K562 (cell line): ENCODE results near the gene ALG9. TPM values are rescaled to one million over a fixed set of nuclear protein-coding genes. Genes with fewer than 3 reads are reported as not detected.

Source experiments
- ATAC-seq: fragments of 200-7000 bp; cut with Tn5 transposase; 3 replicates; pipeline ENCODE4 v1.9.1; 2020; ENCODE audit warnings: moderate library complexity
- BruUV-seq: library from RNA; stranded (reverse); fragments of 400-500 nt; replicated peaks from 2 replicates; lab custom pipeline; 2021; lab: Mats Ljungman, UMichigan
- CTCF ChIA-PET: fragments of 300-600 bp; formaldehyde crosslinking; extraction: SDS; loops from one replicate; lab custom pipeline; 2021; ENCODE audit warnings: low intra/inter-chr PET ratio; lab: Yijun Ruan, JAX
- POLR2A ChIA-PET: fragments of 300-600, 350-650 bp; sonication (Branson Sonifier 250); formaldehyde crosslinking; extraction: SDS; loops from one replicate; lab custom pipeline; 2021; ENCODE audit warnings: antibody characterized with exemption, inconsistent platforms; lab: Yijun Ruan, JAX
- DNase-seq, 4 experiments: peaks; one replicate each; pipeline versions ENCODE4 v3.0.0 to v3.0.0-alpha.2; 2011 to 2018; ENCODE audit warnings: low spot score in 3 of 4, mixed read lengths in 3 of 4; ENCODE audit errors: extremely low read depth in 1 of 4
- FAIRE-seq: peaks from 2 replicates; lab custom pipeline; 2011; peaks lifted over from hg19 to GRCh38; lab: Jason Lieb, UNC
- H2AFZ ChIP-seq: 2 replicates; pipeline ENCODE4 v1.6.0; 2011; ENCODE audit warnings: low read depth, low read length, control low read depth, inconsistent platforms
- H3K27ac ChIP-seq: fragments of 200-600 bp; 3 replicates; pipeline ENCODE4 v1.8.0; 2011; ENCODE audit warnings: low read depth, mild to moderate bottlenecking, control low read depth, inconsistent platforms, low read length, moderate library complexity, mixed read lengths; ENCODE audit errors: extremely low read depth
- H3K27me3 ChIP-seq, 2 experiments: fragments of 300-600 bp in 1 of 2; 2 replicates in 1 of 2; 3 replicates in 1 of 2; pipeline versions ENCODE4 v1.6.0 to v1.8.0; 2011; ENCODE audit warnings: inconsistent platforms in 2 of 2, low read length in 2 of 2, mild to moderate bottlenecking in 1 of 2, mixed read lengths in 1 of 2, moderate library complexity in 1 of 2; ENCODE audit not compliant: control insufficient read depth in 2 of 2, insufficient read depth in 2 of 2
- H3K36me3 ChIP-seq: fragments of 300-600 bp; 3 replicates; pipeline ENCODE4 v1.8.0; 2011; ENCODE audit warnings: mild to moderate bottlenecking, low read length, inconsistent platforms; ENCODE audit not compliant: control insufficient read depth, insufficient read depth
- H3K4me1 ChIP-seq, 2 experiments: fragments of 200-600 bp in 1 of 2; replicated peaks in 1 of 2; 2 replicates in 1 of 2; 3 replicates in 1 of 2; pipeline versions ENCODE4 v1.5.1 to v1.8.0; 2011; ENCODE audit warnings: inconsistent platforms in 2 of 2, low read length in 2 of 2, mild to moderate bottlenecking in 1 of 2, mixed read lengths in 1 of 2, moderate library complexity in 1 of 2; ENCODE audit not compliant: control insufficient read depth in 2 of 2, insufficient read depth in 2 of 2
- H3K4me2 ChIP-seq: 2 replicates; pipeline ENCODE4 v1.6.1; 2011; ENCODE audit warnings: low read length, control low read depth, inconsistent platforms, mixed read lengths; ENCODE audit not compliant: insufficient read depth
- H3K4me3 ChIP-seq: fragments of 200-600 bp; sonication (generic), shearing (Covaris generic); 2 replicates; pipeline ENCODE4 v1.5.1; 2016; ENCODE audit warnings: control low read depth, inconsistent platforms
- H3K79me2 ChIP-seq: fragments of 200-600 bp; 3 replicates; pipeline ENCODE4 v1.8.0; 2011; ENCODE audit warnings: low read length, inconsistent platforms; ENCODE audit not compliant: control insufficient read depth, insufficient read depth
- H3K9ac ChIP-seq, 2 experiments: 2 replicates each; pipeline versions ENCODE4 v1.6.0 to v1.6.1; 2011; ENCODE audit warnings: low read depth in 2 of 2, low read length in 2 of 2, control low read depth in 1 of 2, inconsistent platforms in 1 of 2, mild to moderate bottlenecking in 1 of 2, mixed read lengths in 1 of 2; ENCODE audit not compliant: insufficient read depth in 1 of 2
- H3K9me1 ChIP-seq: one replicate; pipeline ENCODE4 v1.6.0; 2011; ENCODE audit warnings: inconsistent platforms, mild to moderate bottlenecking, low read length, moderate library complexity; ENCODE audit not compliant: control insufficient read depth, insufficient read depth
- H3K9me3 ChIP-seq: replicated peaks from 2 replicates; pipeline ENCODE4 v1.5.1; 2011; ENCODE audit warnings: low read depth, low read length, inconsistent platforms; ENCODE audit not compliant: control insufficient read depth, insufficient read depth
- H4K20me1 ChIP-seq: replicated peaks from 2 replicates; pipeline ENCODE4 v1.6.1; 2011; ENCODE audit warnings: low read length, inconsistent platforms, mixed read lengths; ENCODE audit not compliant: control insufficient read depth, insufficient read depth
- CTCF ChIP-seq, 3 experiments: IDR thresholded peaks in 2 of 3; conservative IDR thresholded peaks in 1 of 3; 2 replicates each; pipeline ENCODE4 v1.5.1; 2011 to 2012; ENCODE audit warnings: low read length in 3 of 3, mild to moderate bottlenecking in 3 of 3, control low read depth in 2 of 3, improper control_type of control experiment in 1 of 3, inconsistent platforms in 1 of 3, low read depth in 1 of 3, mixed read lengths in 1 of 3, moderate library complexity in 1 of 3; ENCODE audit not compliant: insufficient read depth in 2 of 3
- FOXK1 ChIP-seq: sonication (generic); formaldehyde crosslinking; IDR thresholded peaks from 2 replicates; pipeline ENCODE4 v1.8.0; 2022; ENCODE audit warnings: missing genetic modification reagents, mild to moderate bottlenecking, borderline replicate concordance
- PHB2 ChIP-seq: fragments of 450-650 bp; IDR thresholded peaks from 2 replicates; pipeline ENCODE4 v1.6.1; 2017; ENCODE audit warnings: low read depth
- THRAP3 ChIP-seq: fragments of 450-650 bp; IDR thresholded peaks from 2 replicates; pipeline ENCODE4 v1.6.1; 2016; ENCODE audit warnings: mild to moderate bottlenecking, inconsistent platforms, borderline replicate concordance
- ZNF146 ChIP-seq: IDR thresholded peaks from one replicate; pipeline ENCODE4 v1.6.1; 2018; ENCODE audit warnings: missing compliant biosample characterization; ENCODE audit not compliant: unreplicated experiment
- whole genome bisulfite sequencing: fragments of 100-300 bp; shearing (Covaris generic); methylation state at CpG from one replicate; pipeline ENCODE4 v1.1.6; 2016; ENCODE audit warnings: low coverage, mixed read lengths; ENCODE audit not compliant: insufficient coverage; ENCODE audit errors: missing lambda C conversion rate; 5-methylcytosine and 5-hydroxymethylcytosine counted together
- in situ Hi-C: fragments of 300-500 bp; cut with MboI; formaldehyde crosslinking; loops from 4 replicates; pipeline ENCODE4 v1.15.0; 2018; ENCODE audit warnings: inconsistent platforms, mixed read lengths
- intact Hi-C: fragments of 100-400 bp; cut with micrococcal nuclease; formaldehyde crosslinking; loops from 2 replicates; pipeline ENCODE4 v1.14.2; 2022
- polyA plus RNA-seq, 8 experiments: library from polyadenylated mRNA; depleted of rRNA in 4 of 8; stranded (reverse) in 5 of 8; unstranded in 3 of 8; fragments of >200 nt; fragmentation: Nextera tagmentation in 2 of 8; fragmentation: Illumina TruSeq in 1 of 8; extraction: Ambion mirVana in 2 of 8; extraction: Trizol in 1 of 8; gene quantifications; 2 replicates each; pipeline versions ENCODE4 v1.2.1 to v1.2.3, GENCODE V29; 2011 to 2014; ENCODE audit warnings: inconsistent platforms in 1 of 8, missing spikeins in 1 of 8
- total RNA-seq, 7 experiments: library from RNA; depleted of rRNA in 6 of 7; stranded (reverse); fragments of >200 nt in 6 of 7; fragmentation: Illumina TruSeq in 2 of 7; extraction: Trizol in 2 of 7; gene quantifications; 2 replicates each; pipeline versions ENCODE4 v1.2.1 to v1.2.3, GENCODE V29; 2011 to 2021; ENCODE audit warnings: low replicate concordance in 1 of 7
- TF ChIP-seq, protein P1 (sequence below): sonication (generic); formaldehyde crosslinking; IDR thresholded peaks from 2 replicates; pipeline ENCODE4 v1.8.1; 2023; ENCODE audit warnings: mild to moderate bottlenecking, missing genetic modification reagents, moderate library complexity

Gene ALG9
- total and polyA plus RNA-seq, 9 of the 15 experiments (the other 6 are each of a cell fraction or from before 2014, with no cell fraction given), result 11.5 to 40.5 (median 24.9) TPM

- POLR2A ChIA-PET, result interaction anchor here (1.6 kb wide), 1 partner anchor 9 kb away, joined by 4 read pairs; no protein-coding TSS in a partner anchor
- intact Hi-C loops, result no loop called here
- Histone ChIP-seq H4K20me1 (no peaks in the 10 kb centered on the region), H3K27ac (no peak overlapping the region), H3K36me3 (peaks cover 49% of the 10 kb centered on the region; the same call in 2 of the 3 replicates)
- BruUV-seq, result no TSS peak
- in situ Hi-C loops, result loop anchor here (10.0 kb wide), 1 partner anchor 395 kb away; no protein-coding TSS in a partner anchor
- TF ChIP-seq PHB2, result no peak
- TF ChIP-seq THRAP3, result no peak
- TF ChIP-seq, protein P1, sequence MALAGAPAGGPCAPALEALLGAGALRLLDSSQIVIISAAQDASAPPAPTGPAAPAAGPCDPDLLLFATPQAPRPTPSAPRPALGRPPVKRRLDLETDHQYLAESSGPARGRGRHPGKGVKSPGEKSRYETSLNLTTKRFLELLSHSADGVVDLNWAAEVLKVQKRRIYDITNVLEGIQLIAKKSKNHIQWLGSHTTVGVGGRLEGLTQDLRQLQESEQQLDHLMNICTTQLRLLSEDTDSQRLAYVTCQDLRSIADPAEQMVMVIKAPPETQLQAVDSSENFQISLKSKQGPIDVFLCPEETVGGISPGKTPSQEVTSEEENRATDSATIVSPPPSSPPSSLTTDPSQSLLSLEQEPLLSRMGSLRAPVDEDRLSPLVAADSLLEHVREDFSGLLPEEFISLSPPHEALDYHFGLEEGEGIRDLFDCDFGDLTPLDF (CRISPR knock-in tag), result no peak
- TF ChIP-seq ZNF146 (CRISPR knock-in tag), result peak; percentile 73
- no peak for TF ChIP-seq CTCF (IDR thresholded peaks at IDR 0.05 in 2 of 3, conservative IDR thresholded peaks at IDR 0.05 in 1 of 3; ENCODE audit: insufficient read depth in 2 of 3, low read depth in 1 of 3, low read length in 3 of 3)
- TF ChIP-seq FOXK1 (CRISPR knock-in tag), result no peak
- TF ChIP-seq, all 486 proteins: peak for 1
- Histone ChIP-seq H2AFZ (no peak overlapping the region), H3K4me3 (no peak overlapping the region), H3K27me3 (no peaks in the 10 kb centered on the region), H3K9ac (no peak overlapping the region), H3K4me2 (no peak overlapping the region), H3K9me3 (no peaks in the 10 kb centered on the region), H3K4me1 (no peaks in the 10 kb centered on the region), H3K9me1 (no peaks in the 10 kb centered on the region), H3K79me2 (no peaks in the 10 kb centered on the region)
- CTCF ChIA-PET, result interaction anchor here (0.7 kb wide), 1 partner anchor 182 kb away, joined by 3 read pairs; no protein-coding TSS in a partner anchor
- FAIRE-seq (no peak), ATAC-seq (no peak), DNase-seq (no peak)
- WGBS, result 76% methylated on average over 2 of the region's 3 CpGs
These were observed 21.8 kb downstream of the ALG9 start for GRCh38 chr11:111849631-111850030.
